Karpas-422 (cell line): Measurements from ENCODE around the gene UBE3B. TPM values are rescaled to one million over a fixed set of nuclear protein-coding genes. Genes with fewer than 3 reads are reported as not detected.

Experiments used
- DNase-seq: peaks from one replicate; pipeline ENCODE4 v3.0.0-alpha.2; 2015
- H2AFZ ChIP-seq: fragments of 200-600 bp; sonication (generic); 2 replicates; pipeline ENCODE4 v1.6.1; 2014; ENCODE audit warnings: antibody characterized with exemption, low read length, mixed read lengths
- H3K27ac ChIP-seq: fragments of 200-600 bp; sonication (generic); 2 replicates; pipeline ENCODE4 v1.5.1; 2014; ENCODE audit warnings: mild to moderate bottlenecking, low read length, moderate library complexity
- H3K27me3 ChIP-seq: fragments of 200-600 bp; sonication (generic); 2 replicates; pipeline ENCODE4 v1.6.1; 2014; ENCODE audit warnings: low read length, mixed read lengths
- H3K36me3 ChIP-seq: fragments of 200-600 bp; sonication (generic); 2 replicates; pipeline ENCODE4 v1.6.1; 2014; ENCODE audit warnings: low read length, mixed read lengths; ENCODE audit not compliant: insufficient read depth
- H3K4me1 ChIP-seq: fragments of 200-600 bp; sonication (generic); 2 replicates; pipeline ENCODE4 v1.6.1; 2014; ENCODE audit warnings: mild to moderate bottlenecking, low read length, mixed read lengths
- H3K4me2 ChIP-seq: fragments of 200-600 bp; sonication (generic); 2 replicates; pipeline ENCODE4 v1.6.1; 2014; ENCODE audit warnings: low read length, low read depth, mild to moderate bottlenecking; ENCODE audit not compliant: poor library complexity, severe bottlenecking
- H3K4me3 ChIP-seq: fragments of 200-600 bp; sonication (generic); 2 replicates; pipeline ENCODE4 v1.5.1; 2014; ENCODE audit warnings: mild to moderate bottlenecking, antibody characterized with exemption, low read length, mixed read lengths
- H3K79me2 ChIP-seq: fragments of 200-600 bp; sonication (generic); 2 replicates; pipeline ENCODE4 v1.6.1; 2014; ENCODE audit warnings: mild to moderate bottlenecking, low read length, mixed read lengths
- H3K9ac ChIP-seq: fragments of 200-600 bp; sonication (generic); 2 replicates; pipeline ENCODE4 v1.6.0; 2014; ENCODE audit warnings: low read length
- H3K9me2 ChIP-seq: fragments of 200-600 bp; sonication (generic), shearing (Covaris generic); replicated peaks from 2 replicates; pipeline ENCODE4 v1.6.0; 2014; ENCODE audit warnings: mild to moderate bottlenecking, low read length, moderate library complexity; ENCODE audit not compliant: insufficient read depth
- H3K9me3 ChIP-seq: fragments of 300-700, 200-600 bp; sonication (generic); 2 replicates; pipeline ENCODE4 v1.6.1; 2014; ENCODE audit warnings: low read length, mixed read lengths
- H4K20me1 ChIP-seq: fragments of 200-600 bp; sonication (generic); 2 replicates; pipeline ENCODE4 v1.6.1; 2014; ENCODE audit warnings: mild to moderate bottlenecking, antibody characterized with exemption, low read length, low read depth; ENCODE audit not compliant: insufficient read depth
- total RNA-seq: library from RNA; depleted of rRNA; stranded (reverse); fragments of >200 nt; shearing (Covaris generic); gene quantifications from 2 replicates; pipeline ENCODE4 v1.2.3, GENCODE V29; 2014; ENCODE audit warnings: low replicate concordance

The UBE3B gene
- total RNA-seq, 1 experiment from 2014 or later = 23.7 TPM

- Histone ChIP-seq H3K9me3 (no peaks in the 10 kb centered on the region), H2AFZ (no peak overlapping the region), H3K27me3 (no peaks in the 10 kb centered on the region), H3K4me1 (no peaks in the 10 kb centered on the region), H3K9ac (no peak overlapping the region), H3K36me3 (peaks cover 12% of the 10 kb centered on the region), H3K4me2 (no peak overlapping the region), H3K79me2 (no peaks in the 10 kb centered on the region), H3K9me2 (no peaks in the 10 kb centered on the region), H4K20me1 (no peaks in the 10 kb centered on the region), H3K4me3 (no peak overlapping the region), H3K27ac (no peak overlapping the region)
- DNase-seq = no peak
Observed at GRCh38 chr12:109497675-109498074, 20.2 kb downstream of the UBE3B start.

GRCh38 chr12:109500406-109501185 lies 23.2 kb downstream of the UBE3B start:
- H3K36me3 ChIP-seq = peaks cover 14% of the 10 kb centered on the region
- no peak overlapping the region for H3K27ac ChIP-seq
- H3K4me3 ChIP-seq = no peak overlapping the region
- H3K9me3 ChIP-seq = no peaks in the 10 kb centered on the region
- no peaks in the 10 kb centered on the region for H4K20me1 ChIP-seq
- no peak overlapping the region for H3K9ac ChIP-seq
- DNase-seq = no peak
- no peaks in the 10 kb centered on the region for H3K9me2 ChIP-seq
- H3K79me2 ChIP-seq = no peaks in the 10 kb centered on the region
- H3K27me3 ChIP-seq = no peaks in the 10 kb centered on the region
- no peak overlapping the region for H2AFZ ChIP-seq
- no peaks in the 10 kb centered on the region for H3K4me1 ChIP-seq
- H3K4me2 ChIP-seq = no peak overlapping the region

- Histone ChIP-seq H4K20me1 (no peaks in the 10 kb centered on the region), H3K4me3 (no peak overlapping the region), H2AFZ (no peak overlapping the region), H3K4me1 (no peaks in the 10 kb centered on the region; the same call in 1 of the 2 replicates), H3K79me2 (no peaks in the 10 kb centered on the region), H3K9me3 (no peaks in the 10 kb centered on the region), H3K36me3 (peaks cover 10% of the 10 kb centered on the region; the same call in 1 of the 2 replicates), H3K9me2 (no peaks in the 10 kb centered on the region), H3K27me3 (no peaks in the 10 kb centered on the region), H3K27ac (no peak overlapping the region), H3K4me2 (no peak overlapping the region), H3K9ac (no peak overlapping the region)
- DNase-seq = no peak
Observed at GRCh38 chr12:109501299-109501698, 23.9 kb downstream of the UBE3B start.

GRCh38 chr12:109502332-109502731 lies 24.9 kb downstream of the UBE3B start:
- Histone ChIP-seq H3K4me1 (peaks cover 7% of the 10 kb centered on the region), H3K27me3 (no peaks in the 10 kb centered on the region), H4K20me1 (no peaks in the 10 kb centered on the region), H3K9ac (no peak overlapping the region), H3K4me2 (no peak overlapping the region), H3K79me2 (no peaks in the 10 kb centered on the region), H3K4me3 (no peak overlapping the region), H3K27ac (no peak overlapping the region), H3K9me2 (no peaks in the 10 kb centered on the region), H2AFZ (no peak overlapping the region), H3K9me3 (no peaks in the 10 kb centered on the region), H3K36me3 (peaks cover 11% of the 10 kb centered on the region; the same call in 1 of the 2 replicates)
- DNase-seq = no peak

DNA sequence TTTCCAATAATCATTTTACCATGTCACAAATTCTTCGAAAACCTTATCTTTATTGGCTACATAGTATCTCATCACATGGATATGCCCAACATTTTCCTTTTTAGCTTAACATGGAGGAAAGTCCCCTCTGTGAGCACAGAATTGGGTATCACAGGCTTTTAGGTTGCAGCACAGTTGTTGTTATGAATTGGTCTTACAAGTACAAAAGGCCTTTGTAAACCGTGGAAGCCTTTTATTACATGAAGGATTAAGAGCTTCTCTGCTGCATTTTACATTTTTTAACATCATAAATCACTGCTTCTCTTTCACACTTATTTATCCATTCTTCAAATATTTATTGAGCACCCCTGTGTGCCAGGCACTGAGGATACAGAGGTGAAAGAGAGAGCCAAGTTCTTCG lies 26.2 kb downstream of the UBE3B start:
- no peaks in the 10 kb centered on the region for H3K79me2 ChIP-seq
- H3K4me2 ChIP-seq = no peak overlapping the region
- H4K20me1 ChIP-seq = no peaks in the 10 kb centered on the region
- peaks cover 13% of the 10 kb centered on the region; the same call in 1 of the 2 replicates for H3K36me3 ChIP-seq
- no peak for DNase-seq
- no peak overlapping the region for H3K9ac ChIP-seq
- no peak overlapping the region for H3K4me3 ChIP-seq
- H3K27me3 ChIP-seq = no peaks in the 10 kb centered on the region
- no peak overlapping the region for H3K27ac ChIP-seq
- peaks cover 7% of the 10 kb centered on the region for H3K4me1 ChIP-seq
- H3K9me3 ChIP-seq = no peaks in the 10 kb centered on the region
- H2AFZ ChIP-seq = no peak overlapping the region
- no peaks in the 10 kb centered on the region for H3K9me2 ChIP-seq

DNA sequence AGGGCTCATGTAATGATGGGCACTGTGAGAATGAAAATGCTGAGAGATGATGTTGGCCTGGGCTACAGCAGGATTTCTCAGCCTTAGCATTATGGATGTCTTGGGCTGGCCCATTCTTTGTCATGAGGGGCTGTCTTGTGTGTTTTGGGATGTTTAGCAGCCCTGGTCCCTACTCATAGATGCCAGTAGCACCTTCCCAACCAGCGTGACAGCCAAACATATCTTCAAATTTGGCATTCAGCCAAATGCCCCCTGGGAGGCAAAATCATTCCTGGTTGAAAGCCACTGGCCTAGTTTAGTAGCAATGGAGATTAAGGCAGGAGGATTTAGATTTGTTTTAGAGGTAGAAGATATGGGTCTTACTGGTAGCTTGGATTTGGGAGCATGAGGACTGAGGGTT lies 26.6 kb downstream of the UBE3B start:
- no peak for DNase-seq
- H3K4me1 ChIP-seq = peaks cover 7% of the 10 kb centered on the region
- H3K9ac ChIP-seq = no peak overlapping the region
- no peaks in the 10 kb centered on the region for H3K27me3 ChIP-seq
- H3K27ac ChIP-seq = no peak overlapping the region
- H3K9me2 ChIP-seq = no peaks in the 10 kb centered on the region
- no peaks in the 10 kb centered on the region for H3K9me3 ChIP-seq
- H3K79me2 ChIP-seq = no peaks in the 10 kb centered on the region
- peaks cover 13% of the 10 kb centered on the region; the same call in 1 of the 2 replicates for H3K36me3 ChIP-seq
- no peak overlapping the region for H2AFZ ChIP-seq
- H3K4me3 ChIP-seq = no peak overlapping the region
- no peak overlapping the region for H3K4me2 ChIP-seq
- no peaks in the 10 kb centered on the region for H4K20me1 ChIP-seq

DNA sequence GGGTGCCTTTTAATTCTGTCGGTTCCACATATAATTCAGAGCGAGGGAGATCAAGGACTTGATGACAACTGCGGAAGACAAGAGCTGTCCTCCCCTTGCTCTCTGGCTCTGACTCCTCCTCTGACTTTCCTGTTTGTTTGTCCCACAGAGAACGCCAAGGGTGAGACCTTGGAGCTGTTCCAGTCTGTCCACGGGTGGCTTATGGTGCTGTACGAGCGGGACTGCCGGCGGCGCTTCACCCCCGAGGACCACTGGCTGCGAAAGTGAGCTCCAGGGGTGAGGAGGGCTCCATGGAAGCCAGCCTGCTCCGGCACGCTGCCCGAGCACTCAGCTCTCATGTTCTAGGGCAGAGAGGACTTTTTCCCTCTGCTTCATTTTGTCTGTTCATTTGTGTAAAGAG lies 32.8 kb downstream of the UBE3B start:
- no peak overlapping the region for H2AFZ ChIP-seq
- no peak overlapping the region for H3K4me2 ChIP-seq
- no peak overlapping the region for H3K27ac ChIP-seq
- peaks cover 7% of the 10 kb centered on the region for H3K4me1 ChIP-seq
- DNase-seq = no peak
- peaks cover 6% of the 10 kb centered on the region; the same call in 1 of the 2 replicates for H3K36me3 ChIP-seq
- H3K4me3 ChIP-seq = no peak overlapping the region
- no peak overlapping the region for H3K9ac ChIP-seq
- H3K79me2 ChIP-seq = no peaks in the 10 kb centered on the region
- H3K9me2 ChIP-seq = no peaks in the 10 kb centered on the region
- no peaks in the 10 kb centered on the region for H4K20me1 ChIP-seq
- no peaks in the 10 kb centered on the region for H3K27me3 ChIP-seq
- H3K9me3 ChIP-seq = no peaks in the 10 kb centered on the region

GRCh38 chr12:109512608-109513007 lies 35.2 kb downstream of the UBE3B start:
- Histone ChIP-seq H3K27me3 (no peaks in the 10 kb centered on the region), H3K9me3 (no peaks in the 10 kb centered on the region), H3K9ac (no peak overlapping the region), H4K20me1 (no peaks in the 10 kb centered on the region), H3K4me2 (no peak overlapping the region), H2AFZ (no peak overlapping the region), H3K36me3 (0 out of 2 replicates have a peak, but pooled peaks cover 2% of the 10 kb centered on the region), H3K4me3 (no peak overlapping the region), H3K9me2 (no peaks in the 10 kb centered on the region), H3K79me2 (no peaks in the 10 kb centered on the region), H3K4me1 (no peaks in the 10 kb centered on the region), H3K27ac (no peak overlapping the region)
- no peak for DNase-seq
